H9 (cell line): ENCODE results near the gene ODC1. TPM values are rescaled to one million over a fixed set of nuclear protein-coding genes. Genes with fewer than 3 reads are reported as not detected.

ENCODE experiments used
- DNase-seq: peaks from one replicate; pipeline ENCODE4 v3.0.0-alpha.2; 2017
- H2AFZ ChIP-seq: one replicate; pipeline ENCODE4 v1.6.1; 2013; ENCODE audit warnings: mild to moderate bottlenecking, low read length, control low read depth, moderate library complexity
- H2AK5ac ChIP-seq: 2 replicates; pipeline ENCODE4 v1.6.1; 2013; ENCODE audit warnings: low read length, control low read depth, mixed read lengths; ENCODE audit not compliant: insufficient read length
- H2BK120ac ChIP-seq: one replicate; pipeline ENCODE4 v1.6.1; 2013; ENCODE audit warnings: low read depth, mild to moderate bottlenecking, low read length, control low read depth, inconsistent platforms; ENCODE audit not compliant: poor library complexity, severe bottlenecking
- H2BK12ac ChIP-seq: 2 replicates; pipeline ENCODE4 v1.6.1; 2013; ENCODE audit warnings: low read length, control low read depth, mixed read lengths, low read depth; ENCODE audit not compliant: insufficient read length
- H2BK15ac ChIP-seq: 2 replicates; pipeline ENCODE4 v1.6.1; 2013; ENCODE audit warnings: low read depth, low read length, control low read depth
- H2BK20ac ChIP-seq: one replicate; pipeline ENCODE4 v1.6.1; 2013; ENCODE audit warnings: low read depth, mild to moderate bottlenecking, low read length, control low read depth, inconsistent platforms; ENCODE audit not compliant: poor library complexity, severe bottlenecking
- H2BK5ac ChIP-seq: 2 replicates; pipeline ENCODE4 v1.6.1; 2013; ENCODE audit warnings: low read length, control low read depth, mixed read lengths; ENCODE audit not compliant: insufficient read length
- H3K14ac ChIP-seq: 2 replicates; pipeline ENCODE4 v1.6.1; 2013; ENCODE audit warnings: low read length, control low read depth; ENCODE audit not compliant: insufficient read depth
- H3K18ac ChIP-seq: 2 replicates; pipeline ENCODE4 v1.6.1; 2013; ENCODE audit warnings: low read depth, mild to moderate bottlenecking, mixed read lengths, low read length, control low read depth; ENCODE audit not compliant: insufficient read length
- H3K23ac ChIP-seq: 2 replicates; pipeline ENCODE4 v1.6.1; 2013; ENCODE audit warnings: low read length, control low read depth, mixed read lengths, low read depth; ENCODE audit not compliant: insufficient read length
- H3K23me2 ChIP-seq: 2 replicates; pipeline ENCODE4 v1.6.1; 2013; ENCODE audit warnings: low read depth, mild to moderate bottlenecking, mixed read lengths, low read length, control low read depth; ENCODE audit not compliant: insufficient read length, poor library complexity, severe bottlenecking
- H3K27ac ChIP-seq: 2 replicates; pipeline ENCODE4 v1.5.1; 2013; ENCODE audit warnings: low read length, control low read depth, mixed read lengths, low read depth; ENCODE audit not compliant: insufficient read length
- H3K27me3 ChIP-seq: 2 replicates; pipeline ENCODE4 v1.6.1; 2013; ENCODE audit warnings: low read length, control low read depth, inconsistent platforms; ENCODE audit not compliant: insufficient read depth
- H3K4ac ChIP-seq: 2 replicates; pipeline ENCODE4 v1.6.1; 2013; ENCODE audit warnings: low read depth, mild to moderate bottlenecking, control low read depth, inconsistent platforms, low read length, moderate library complexity
- H3K4me1 ChIP-seq: 2 replicates; pipeline ENCODE4 v1.6.1; 2013; ENCODE audit warnings: low read length, control low read depth, inconsistent platforms; ENCODE audit not compliant: insufficient read depth
- H3K4me2 ChIP-seq: 2 replicates; pipeline ENCODE4 v1.6.1; 2013; ENCODE audit warnings: low read length, control low read depth, mixed read lengths; ENCODE audit not compliant: insufficient read length, insufficient read depth
- H3K56ac ChIP-seq: 2 replicates; pipeline ENCODE4 v1.6.1; 2013; ENCODE audit warnings: low read depth, mild to moderate bottlenecking, mixed read lengths, low read length, control low read depth; ENCODE audit not compliant: insufficient read length
- H3K79me1 ChIP-seq: 2 replicates; pipeline ENCODE4 v1.6.1; 2013; ENCODE audit warnings: low read depth, mild to moderate bottlenecking, moderate library complexity, low read length, control low read depth, inconsistent platforms; ENCODE audit not compliant: insufficient read depth, poor library complexity, severe bottlenecking
- H3K79me2 ChIP-seq: 2 replicates; pipeline ENCODE4 v1.6.1; 2013; ENCODE audit warnings: low read length, control low read depth, inconsistent platforms; ENCODE audit not compliant: insufficient read depth
- H3K9ac ChIP-seq: 2 replicates; pipeline ENCODE4 v1.6.1; 2013; ENCODE audit warnings: low read length, control low read depth, mixed read lengths; ENCODE audit not compliant: insufficient read length; ENCODE audit errors: extremely low read depth
- H3K9me3 ChIP-seq: one replicate; pipeline ENCODE4 v1.6.1; 2013; ENCODE audit warnings: low read depth, low read length, inconsistent platforms; ENCODE audit not compliant: control insufficient read depth
- H3T11ph ChIP-seq: one replicate; pipeline ENCODE4 v1.6.1; 2013; ENCODE audit warnings: mild to moderate bottlenecking, low read length, control low read depth, inconsistent platforms
- H4K20me1 ChIP-seq: one replicate; pipeline ENCODE4 v1.6.1; 2013; ENCODE audit not compliant: control insufficient read depth, insufficient read length, insufficient read depth
- H4K5ac ChIP-seq: 2 replicates; pipeline ENCODE4 v1.6.1; 2013; ENCODE audit warnings: low read depth, mild to moderate bottlenecking, mixed read lengths, low read length, control low read depth; ENCODE audit not compliant: insufficient read length
- H4K8ac ChIP-seq: replicated peaks from 2 replicates; pipeline ENCODE4 v1.6.1; 2013; ENCODE audit warnings: low read length, control low read depth, mixed read lengths, low read depth; ENCODE audit not compliant: insufficient read length
- H4K91ac ChIP-seq: 2 replicates; pipeline ENCODE4 v1.6.1; 2013; ENCODE audit warnings: low read depth, mild to moderate bottlenecking, moderate library complexity, mixed read lengths, low read length, control low read depth; ENCODE audit not compliant: insufficient read length
- H3K27ac Mint-ChIP-seq, 3 experiments: 2 replicates in 2 of 3; 3 replicates in 1 of 3; pipeline ENCODE4 v1.8.0; 2020 to 2021; ENCODE audit warnings: mixed read lengths in 3 of 3, mild to moderate bottlenecking in 1 of 3, moderate library complexity in 1 of 3
- H3K27me3 Mint-ChIP-seq: 2 replicates; pipeline ENCODE4 v1.8.0; 2021; ENCODE audit warnings: low read depth, mild to moderate bottlenecking, moderate library complexity, mixed read lengths
- H3K36me3 Mint-ChIP-seq, 3 experiments: 2 replicates in 2 of 3; 3 replicates in 1 of 3; pipeline ENCODE4 v1.8.0; 2020 to 2021; ENCODE audit warnings: low read depth in 3 of 3, mixed read lengths in 3 of 3; ENCODE audit not compliant: insufficient read depth in 1 of 3
- H3K4me1 Mint-ChIP-seq, 2 experiments: 2 replicates each; pipeline ENCODE4 v1.8.0; 2020; ENCODE audit warnings: mixed read lengths in 2 of 2
- H3K4me3 Mint-ChIP-seq, 2 experiments: 2 replicates in 1 of 2; 3 replicates in 1 of 2; pipeline ENCODE4 v1.8.0; 2020 to 2021; ENCODE audit warnings: mild to moderate bottlenecking in 2 of 2, mixed read lengths in 2 of 2, moderate library complexity in 1 of 2
- H3K9me3 Mint-ChIP-seq, 2 experiments: 2 replicates in 1 of 2; 3 replicates in 1 of 2; pipeline ENCODE4 v1.8.0; 2020; ENCODE audit warnings: mild to moderate bottlenecking in 2 of 2, mixed read lengths in 2 of 2, moderate library complexity in 1 of 2
- WGBS: extraction: QIAGEN DNeasy Blood & Tissue Kit; methylation state at CpG from one replicate; pipeline ENCODE4 v1.1.7; 2013; ENCODE audit warnings: missing lambda C conversion rate, low lambda C conversion rate, mixed read lengths; ENCODE audit not compliant: insufficient read length; ENCODE audit errors: extremely low coverage; 5-methylcytosine and 5-hydroxymethylcytosine counted together
- total RNA-seq: library from RNA; stranded (reverse); gene quantifications from 2 replicates; pipeline ENCODE4 v1.2.1, GENCODE V29; 2021
- TF ChIP-seq, protein P1 (sequence below): fragments of 200-600 bp; sonication (generic); conservative IDR thresholded peaks from 3 replicates; pipeline ENCODE4 v1.8.0; 2021; ENCODE audit warnings: antibody characterized with exemption, mild to moderate bottlenecking

Gene ODC1
- total RNA-seq, 1 experiment from 2014 or later: 48.3 TPM

DNA sequence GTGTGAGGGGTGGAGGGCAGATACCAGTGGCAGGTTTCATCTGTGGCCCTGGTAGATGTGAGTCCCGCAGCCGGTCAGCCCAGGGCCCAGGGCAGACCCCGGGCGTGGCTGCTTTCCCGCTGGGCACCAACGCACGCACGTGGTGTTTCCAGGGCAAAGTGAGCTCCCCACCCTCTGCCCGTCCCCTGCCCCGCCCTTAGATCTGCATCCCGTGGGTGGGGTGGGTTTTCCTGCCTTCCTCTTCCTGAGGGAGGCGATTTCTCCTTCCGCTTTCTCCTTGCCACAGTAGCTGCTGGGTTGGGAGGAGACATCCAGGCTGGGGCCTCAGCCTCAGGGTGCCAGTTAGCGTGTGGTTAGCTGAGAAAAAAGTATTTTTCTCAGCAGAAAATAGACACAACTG, 49.6 kb downstream of the ODC1 start:
- H3K9ac ChIP-seq: no peak overlapping the region
- no peak overlapping the region for H4K91ac ChIP-seq
- H3K79me1 ChIP-seq: no peaks in the 10 kb centered on the region
- no peak overlapping the region for H3K27ac ChIP-seq
- no peak overlapping the region for H2BK5ac ChIP-seq
- H3K23me2 ChIP-seq: no peaks in the 10 kb centered on the region
- no peaks in the 10 kb centered on the region for H3K4me1 ChIP-seq
- Mint-ChIP-seq H3K4me1 (peaks cover 9% of the 10 kb centered on the region in 2 experiments), H3K9me3 (peaks cover 3 to 12% of the 10 kb centered on the region in 2 experiments), H3K36me3 (peaks cover 0 to 12% (median 9%) of the 10 kb centered on the region in 3 experiments; a peak in 5 of 7 replicates), H3K27ac (no peak overlapping the region), H3K4me3 (no peak overlapping the region), H3K27me3 (peaks cover 2% of the 10 kb centered on the region)
- H3K23ac ChIP-seq: no peak overlapping the region
- no peak overlapping the region for H3T11ph ChIP-seq
- no peaks in the 10 kb centered on the region for H3K9me3 ChIP-seq
- H3K27me3 ChIP-seq: no peaks in the 10 kb centered on the region
- no peak overlapping the region for H3K18ac ChIP-seq
- no peak overlapping the region for H2BK120ac ChIP-seq
- no peak overlapping the region for H3K56ac ChIP-seq
- no peak overlapping the region for H3K14ac ChIP-seq
- no peak overlapping the region for H3K4ac ChIP-seq
- H4K5ac ChIP-seq: no peak overlapping the region
- no peaks in the 10 kb centered on the region for H3K79me2 ChIP-seq
- H2AFZ ChIP-seq: no peak overlapping the region
- H3K4me2 ChIP-seq: no peak overlapping the region
- no peak for DNase-seq
- H2BK15ac ChIP-seq: no peak overlapping the region
- no peak overlapping the region for H2AK5ac ChIP-seq
- H4K20me1 ChIP-seq: no peaks in the 10 kb centered on the region
- no peak overlapping the region for H4K8ac ChIP-seq
- H2BK12ac ChIP-seq: no peak overlapping the region
- WGBS: no CpG with 5 or more reads among the region's 14 CpGs
- H2BK20ac ChIP-seq: no peak overlapping the region
- TF ChIP-seq, protein P1, sequence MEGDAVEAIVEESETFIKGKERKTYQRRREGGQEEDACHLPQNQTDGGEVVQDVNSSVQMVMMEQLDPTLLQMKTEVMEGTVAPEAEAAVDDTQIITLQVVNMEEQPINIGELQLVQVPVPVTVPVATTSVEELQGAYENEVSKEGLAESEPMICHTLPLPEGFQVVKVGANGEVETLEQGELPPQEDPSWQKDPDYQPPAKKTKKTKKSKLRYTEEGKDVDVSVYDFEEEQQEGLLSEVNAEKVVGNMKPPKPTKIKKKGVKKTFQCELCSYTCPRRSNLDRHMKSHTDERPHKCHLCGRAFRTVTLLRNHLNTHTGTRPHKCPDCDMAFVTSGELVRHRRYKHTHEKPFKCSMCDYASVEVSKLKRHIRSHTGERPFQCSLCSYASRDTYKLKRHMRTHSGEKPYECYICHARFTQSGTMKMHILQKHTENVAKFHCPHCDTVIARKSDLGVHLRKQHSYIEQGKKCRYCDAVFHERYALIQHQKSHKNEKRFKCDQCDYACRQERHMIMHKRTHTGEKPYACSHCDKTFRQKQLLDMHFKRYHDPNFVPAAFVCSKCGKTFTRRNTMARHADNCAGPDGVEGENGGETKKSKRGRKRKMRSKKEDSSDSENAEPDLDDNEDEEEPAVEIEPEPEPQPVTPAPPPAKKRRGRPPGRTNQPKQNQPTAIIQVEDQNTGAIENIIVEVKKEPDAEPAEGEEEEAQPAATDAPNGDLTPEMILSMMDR: no peak
